ENCODE results near the gene CIDEA. TPM values are rescaled to one million over a fixed set of nuclear protein-coding genes. Genes with fewer than 3 reads are reported as not detected.

Gene CIDEA
- total and polyA plus RNA-seq, 3 donors from 2014 or later, result 0.57 TPM; not detected in 2

GRCh38 chr18:12304351-12305210 lies 50.4 kb downstream of the CIDEA start:
- H3K27ac ChIP-seq, result no peak overlapping the region

GRCh38 chr18:12305211-12305610 lies 51.0 kb downstream of the CIDEA start:
- H3K4me1 ChIP-seq, result no peaks in the 10 kb centered on the region
- no peaks in the 10 kb centered on the region for H3K27me3 ChIP-seq
- WGBS, 2 donors, result 73 to 75% methylated on average over 12 of the region's 12 CpGs
- H3K27ac ChIP-seq, result no peak overlapping the region
- no peaks in the 10 kb centered on the region for H3K9me3 ChIP-seq
- DNase-seq, result no peak
- no peak for TF ChIP-seq POLR2A (IDR thresholded peaks at IDR 0.05)
- TF ChIP-seq, protein P1, sequence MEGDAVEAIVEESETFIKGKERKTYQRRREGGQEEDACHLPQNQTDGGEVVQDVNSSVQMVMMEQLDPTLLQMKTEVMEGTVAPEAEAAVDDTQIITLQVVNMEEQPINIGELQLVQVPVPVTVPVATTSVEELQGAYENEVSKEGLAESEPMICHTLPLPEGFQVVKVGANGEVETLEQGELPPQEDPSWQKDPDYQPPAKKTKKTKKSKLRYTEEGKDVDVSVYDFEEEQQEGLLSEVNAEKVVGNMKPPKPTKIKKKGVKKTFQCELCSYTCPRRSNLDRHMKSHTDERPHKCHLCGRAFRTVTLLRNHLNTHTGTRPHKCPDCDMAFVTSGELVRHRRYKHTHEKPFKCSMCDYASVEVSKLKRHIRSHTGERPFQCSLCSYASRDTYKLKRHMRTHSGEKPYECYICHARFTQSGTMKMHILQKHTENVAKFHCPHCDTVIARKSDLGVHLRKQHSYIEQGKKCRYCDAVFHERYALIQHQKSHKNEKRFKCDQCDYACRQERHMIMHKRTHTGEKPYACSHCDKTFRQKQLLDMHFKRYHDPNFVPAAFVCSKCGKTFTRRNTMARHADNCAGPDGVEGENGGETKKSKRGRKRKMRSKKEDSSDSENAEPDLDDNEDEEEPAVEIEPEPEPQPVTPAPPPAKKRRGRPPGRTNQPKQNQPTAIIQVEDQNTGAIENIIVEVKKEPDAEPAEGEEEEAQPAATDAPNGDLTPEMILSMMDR (IDR thresholded peaks at IDR 0.05), result no peak
- intact Hi-C loops (cut with DNase I; ENCODE audit: low total_unique reads), result no loop called here
- H3K36me3 ChIP-seq (ENCODE audit: low read depth, missing control alignments), result no peaks in the 10 kb centered on the region
- H3K4me3 ChIP-seq, result no peak overlapping the region

More at GRCh38 chr18:12304351-12305210, 50.4 kb downstream of the CIDEA start:
- TF ChIP-seq, protein P1 (IDR thresholded peaks at IDR 0.05), result no peak
- no peak for TF ChIP-seq POLR2A (IDR thresholded peaks at IDR 0.05)
- H3K36me3 ChIP-seq (ENCODE audit: low read depth, missing control alignments), result no peaks in the 10 kb centered on the region
- no peaks in the 10 kb centered on the region for H3K9me3 ChIP-seq
- intact Hi-C loops (cut with DNase I; ENCODE audit: low total_unique reads), result no loop called here
- 71 to 74% methylated on average over 19 of the region's 19 CpGs for WGBS, 2 donors
- no peaks in the 10 kb centered on the region for H3K27me3 ChIP-seq
- no peaks in the 10 kb centered on the region for H3K4me1 ChIP-seq
- peak; percentile 9 for DNase-seq
- no peak overlapping the region for H3K4me3 ChIP-seq

GRCh38 chr18:12305930-12306629 lies 51.9 kb downstream of the CIDEA start:
- 46 to 63% methylated on average over 22 to 25 of the region's 25 CpGs for WGBS, 2 donors
- H3K4me3 ChIP-seq, result no peak overlapping the region
- no peaks in the 10 kb centered on the region for H3K27me3 ChIP-seq
- H3K4me1 ChIP-seq, result no peaks in the 10 kb centered on the region
- intact Hi-C loops (cut with DNase I; ENCODE audit: low total_unique reads), result no loop called here
- no peaks in the 10 kb centered on the region for H3K36me3 ChIP-seq (ENCODE audit: low read depth, missing control alignments)
- H3K27ac ChIP-seq, result no peak overlapping the region
- H3K9me3 ChIP-seq, result no peaks in the 10 kb centered on the region
- TF ChIP-seq, protein P1 (IDR thresholded peaks at IDR 0.05), result no peak
- TF ChIP-seq POLR2A (IDR thresholded peaks at IDR 0.05), result no peak
- peak; percentile 18 for DNase-seq

GRCh38 chr18:12306752-12307700 lies 52.9 kb downstream of the CIDEA start:
- H3K27ac ChIP-seq, result peak overlapping the region; percentile 79 to 86
- H3K4me3 ChIP-seq, result peak overlapping the region; percentile 65 to 74
- H3K36me3 ChIP-seq (ENCODE audit: low read depth, missing control alignments), result no peaks in the 10 kb centered on the region
- DNase-seq, result peak; percentile 62
- WGBS, 2 donors, result 10 to 11% methylated on average over 33 to 39 of the region's 39 CpGs
- TF ChIP-seq, protein P1 (IDR thresholded peaks at IDR 0.05), result no peak
- no peak for TF ChIP-seq POLR2A (IDR thresholded peaks at IDR 0.05)
- intact Hi-C loops (cut with DNase I; ENCODE audit: low total_unique reads), result no loop called here
- no peaks in the 10 kb centered on the region for H3K9me3 ChIP-seq
- no peaks in the 10 kb centered on the region for H3K4me1 ChIP-seq
- H3K27me3 ChIP-seq, result no peaks in the 10 kb centered on the region

Measured in testis (tissue), 3 donors.